Thymus (tissue), 11 donors: Measurements from ENCODE around the gene MUSK. TPM values are rescaled to one million over a fixed set of nuclear protein-coding genes. Genes with fewer than 3 reads are reported as not detected.
"Not testable (repeated sequence)": the region's sequence is repeated elsewhere in the genome, so short reads cannot be mapped to it uniquely, and the experiment has no call there.

ENCODE experiments used
- DNase-seq, 9 donors: peaks; one replicate each; pipeline ENCODE4 v3.0.0-alpha.2; 2013; ENCODE audit warnings: low spot score in 9 of 9, low read depth in 6 of 9, missing footprints in 1 of 9
- H3K27ac ChIP-seq, 2 donors: one replicate each; pipeline ENCODE4 v1.5.1; 2013; ENCODE audit warnings: control low read depth in 1 of 2, low read depth in 1 of 2, low read length in 1 of 2, mild to moderate bottlenecking in 1 of 2, moderate library complexity in 1 of 2
- H3K27me3 ChIP-seq, 2 donors: one replicate each; pipeline ENCODE4 v1.5.1; 2013; ENCODE audit warnings: low read length in 1 of 2; ENCODE audit not compliant: control insufficient read depth in 2 of 2, insufficient read depth in 1 of 2
- H3K36me3 ChIP-seq, 2 donors: one replicate each; pipeline ENCODE4 v1.5.1; 2013; ENCODE audit warnings: low read length in 1 of 2, mild to moderate bottlenecking in 1 of 2, moderate library complexity in 1 of 2; ENCODE audit not compliant: control insufficient read depth in 2 of 2, insufficient read depth in 2 of 2
- H3K4me1 ChIP-seq, 2 donors: one replicate each; pipeline ENCODE4 v1.5.1; 2013; ENCODE audit warnings: low read length in 2 of 2; ENCODE audit not compliant: control insufficient read depth in 2 of 2, insufficient read depth in 2 of 2
- H3K4me3 ChIP-seq, 2 donors: one replicate each; pipeline ENCODE4 v1.5.1; 2013; ENCODE audit warnings: low read length in 2 of 2, control low read depth in 1 of 2, mild to moderate bottlenecking in 1 of 2
- H3K9me3 ChIP-seq, 2 donors: one replicate each; pipeline ENCODE4 v1.5.1; 2013; ENCODE audit warnings: low read length in 1 of 2, mild to moderate bottlenecking in 1 of 2; ENCODE audit not compliant: control insufficient read depth in 2 of 2, insufficient read depth in 1 of 2
- WGBS: extraction: QIAGEN DNeasy Blood & Tissue Kit; methylation state at CpG from one replicate; pipeline ENCODE4 v1.1.7; 2013; 5-methylcytosine and 5-hydroxymethylcytosine counted together
- polyA plus RNA-seq: library from polyadenylated mRNA; stranded (reverse); fragments of 200-250 nt; gene quantifications from one replicate; pipeline ENCODE4 v1.2.3, GENCODE V29; 2013
- total RNA-seq: library from RNA; stranded (reverse); fragments of 120-200 nt; gene quantifications from one replicate; pipeline ENCODE4 v1.2.4, GENCODE V29; 2013
- donor health status: healthy.

The MUSK gene
- total and polyA plus RNA-seq, 2 donors = 0.02 to 0.09 TPM

DNA sequence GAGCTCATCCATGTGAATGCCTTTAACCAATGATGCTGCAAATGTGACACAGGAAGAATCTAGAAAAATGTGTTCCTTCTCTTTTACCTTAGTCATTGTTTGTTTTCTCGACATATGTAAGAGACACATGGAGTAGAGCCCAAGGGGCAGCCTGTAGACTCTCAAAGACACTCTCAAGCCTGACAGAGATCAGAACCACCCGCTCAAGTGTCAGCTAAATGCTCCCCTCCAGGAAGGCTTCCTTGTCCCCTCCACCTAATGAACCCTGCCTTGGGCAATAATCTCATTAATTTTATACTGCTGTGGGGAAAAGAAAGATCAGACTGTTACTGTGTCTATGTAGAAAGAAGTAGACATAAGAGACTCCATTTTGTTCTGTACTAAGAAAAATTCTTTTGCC is 157.4 kb downstream of the MUSK start:
- no peaks in the 10 kb centered on the region for H3K27me3 ChIP-seq
- peaks cover 0 to 2% of the 10 kb centered on the region in 2 donors for H3K9me3 ChIP-seq
- no peaks in the 10 kb centered on the region for H3K36me3 ChIP-seq
- H3K4me1 ChIP-seq = no peaks in the 10 kb centered on the region
- no peak overlapping the region for H3K27ac ChIP-seq
- no peak overlapping the region for H3K4me3 ChIP-seq
- DNase-seq = no peak
- WGBS = 95% methylated on average over 2 of the region's 2 CpGs

- not testable (repeated sequence) for H3K4me3 ChIP-seq, DNase-seq, H3K36me3 ChIP-seq, H3K9me3 ChIP-seq, H3K27ac ChIP-seq, H3K4me1 ChIP-seq, H3K27me3 ChIP-seq
- 93% methylated on average over 9 of the region's 9 CpGs for WGBS
Measured at GRCh38 chr9:110826400-110826799, 157.8 kb downstream of the MUSK start.

GRCh38 chr9:110828264-110828663 is 159.7 kb downstream of the MUSK start:
- Histone ChIP-seq H3K27me3 (no peaks in the 10 kb centered on the region), H3K4me1 (no peaks in the 10 kb centered on the region), H3K36me3 (no peaks in the 10 kb centered on the region), H3K27ac (peak overlapping the region in 1 of 2 donors; percentile 48), H3K4me3 (no peak overlapping the region), H3K9me3 (peaks cover 0 to 2% of the 10 kb centered on the region in 2 donors)
- 92% methylated on average over 3 of the region's 3 CpGs for WGBS
- peak in 3 of 9 donors; percentile 8 to 38 (median 8) for DNase-seq

DNA sequence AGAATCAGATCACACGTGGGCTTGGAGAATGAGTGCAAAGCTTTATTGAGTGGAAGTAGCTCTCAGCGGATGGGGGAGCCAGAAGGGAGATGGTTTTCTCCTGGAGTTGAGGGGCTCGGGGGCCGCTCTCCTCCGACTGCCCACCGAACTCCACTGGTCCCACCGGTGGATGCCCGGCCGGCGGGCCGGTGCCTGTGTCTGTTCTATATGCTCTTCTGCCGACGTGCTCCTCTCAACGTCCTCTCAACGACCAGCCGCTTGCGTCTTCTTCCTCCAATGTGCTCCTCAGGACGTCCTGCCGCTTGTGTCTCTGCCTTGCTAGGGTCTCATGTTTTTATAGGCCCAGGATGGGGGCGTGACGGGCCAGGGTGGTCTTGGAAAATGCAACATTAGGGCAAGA is 161.9 kb downstream of the MUSK start:
- Histone ChIP-seq H3K4me1 (no peaks in the 10 kb centered on the region), H3K9me3 (peaks cover 0 to 2% of the 10 kb centered on the region in 2 donors), H3K36me3 (no peaks in the 10 kb centered on the region), H3K27me3 (no peaks in the 10 kb centered on the region), H3K4me3 (no peak overlapping the region), H3K27ac (no peak overlapping the region)
- 98% methylated on average over 21 of the region's 21 CpGs for WGBS
- DNase-seq = no peak

GRCh38 chr9:110832926-110833325 is 164.3 kb downstream of the MUSK start:
- no peaks in the 10 kb centered on the region for H3K4me1 ChIP-seq
- no peak overlapping the region for H3K4me3 ChIP-seq
- 97% methylated on average over 3 of the region's 3 CpGs for WGBS
- H3K9me3 ChIP-seq = peaks cover 0 to 2% of the 10 kb centered on the region in 2 donors
- H3K36me3 ChIP-seq = no peaks in the 10 kb centered on the region
- H3K27me3 ChIP-seq = no peaks in the 10 kb centered on the region
- no peak for DNase-seq
- H3K27ac ChIP-seq = no peak overlapping the region

DNA sequence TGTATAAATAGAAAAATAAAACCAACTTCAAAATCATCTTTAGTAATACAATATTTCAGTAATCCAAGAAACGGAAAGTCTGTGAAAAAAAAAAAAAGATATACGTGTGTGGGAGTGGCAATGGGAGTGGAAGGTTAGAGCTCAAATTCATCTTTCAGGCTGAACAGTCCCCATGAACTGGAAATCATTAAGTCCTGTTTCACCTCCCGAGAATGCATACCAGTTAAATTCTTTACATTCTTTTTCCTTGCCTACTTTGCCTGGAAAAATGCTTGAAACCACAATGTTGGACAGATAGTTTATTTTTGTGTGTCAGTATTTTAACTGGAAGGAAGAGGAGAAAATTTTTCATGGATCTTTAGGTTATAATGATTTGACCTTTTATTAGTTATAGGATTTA is 166.8 kb downstream of the MUSK start:
- H3K4me3 ChIP-seq = no peak overlapping the region
- no peaks in the 10 kb centered on the region for H3K4me1 ChIP-seq
- no peaks in the 10 kb centered on the region for H3K27me3 ChIP-seq
- 96% methylated on average over 3 of the region's 3 CpGs for WGBS
- H3K9me3 ChIP-seq = peaks cover 0 to 2% of the 10 kb centered on the region in 2 donors
- no peak for DNase-seq
- no peak overlapping the region for H3K27ac ChIP-seq
- no peaks in the 10 kb centered on the region for H3K36me3 ChIP-seq

GRCh38 chr9:110835859-110836271 is 167.3 kb downstream of the MUSK start:
- 97% methylated on average over 1 of the region's 1 CpG for WGBS
- no peak for DNase-seq
- Histone ChIP-seq H3K27ac (no peak overlapping the region), H3K9me3 (no peaks in the 10 kb centered on the region), H3K27me3 (no peaks in the 10 kb centered on the region), H3K36me3 (no peaks in the 10 kb centered on the region), H3K4me1 (no peaks in the 10 kb centered on the region), H3K4me3 (no peak overlapping the region)

GRCh38 chr9:110837401-110838005 is 168.9 kb downstream of the MUSK start:
- no peak for DNase-seq
- H3K27me3 ChIP-seq = no peaks in the 10 kb centered on the region
- no peaks in the 10 kb centered on the region for H3K36me3 ChIP-seq
- no peak overlapping the region for H3K27ac ChIP-seq
- no peak overlapping the region for H3K4me3 ChIP-seq
- H3K4me1 ChIP-seq = no peaks in the 10 kb centered on the region
- 94% methylated on average over 2 of the region's 2 CpGs for WGBS
- H3K9me3 ChIP-seq = no peaks in the 10 kb centered on the region

DNA sequence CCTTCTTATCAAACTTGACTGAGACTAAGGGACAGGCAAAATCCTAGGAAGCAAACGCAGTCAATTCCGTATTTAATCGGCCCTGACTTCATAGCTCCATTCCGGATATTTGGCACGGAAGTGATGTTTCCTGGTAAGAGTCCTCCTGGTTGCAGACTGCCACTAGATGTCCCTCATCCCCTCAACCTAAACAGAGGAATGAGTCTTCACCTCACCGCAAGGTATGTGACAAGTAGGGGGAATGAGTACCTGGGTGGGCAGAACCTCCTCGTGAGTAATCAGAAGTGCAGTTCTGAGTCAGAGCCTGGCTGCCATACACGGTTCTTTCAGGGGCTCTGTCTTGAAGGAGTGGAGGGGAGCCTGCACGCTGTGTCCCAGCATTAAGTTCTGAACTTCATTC is 173.6 kb downstream of the MUSK start:
- no peak overlapping the region for H3K27ac ChIP-seq
- H3K27me3 ChIP-seq = no peaks in the 10 kb centered on the region
- no peaks in the 10 kb centered on the region for H3K9me3 ChIP-seq
- no peak overlapping the region for H3K4me3 ChIP-seq
- WGBS = 94% methylated on average over 9 of the region's 9 CpGs
- no peak for DNase-seq
- H3K4me1 ChIP-seq = no peaks in the 10 kb centered on the region
- H3K36me3 ChIP-seq = no peaks in the 10 kb centered on the region
